ENCODE results near the gene MCHR2. TPM values are rescaled to one million over a fixed set of nuclear protein-coding genes. Genes with fewer than 3 reads are reported as not detected.

MCHR2 gene
- total and polyA plus RNA-seq, 2 of the 13 experiments (the other 11 are each of a cell fraction or from before 2014, with no cell fraction given): not detected

DNA sequence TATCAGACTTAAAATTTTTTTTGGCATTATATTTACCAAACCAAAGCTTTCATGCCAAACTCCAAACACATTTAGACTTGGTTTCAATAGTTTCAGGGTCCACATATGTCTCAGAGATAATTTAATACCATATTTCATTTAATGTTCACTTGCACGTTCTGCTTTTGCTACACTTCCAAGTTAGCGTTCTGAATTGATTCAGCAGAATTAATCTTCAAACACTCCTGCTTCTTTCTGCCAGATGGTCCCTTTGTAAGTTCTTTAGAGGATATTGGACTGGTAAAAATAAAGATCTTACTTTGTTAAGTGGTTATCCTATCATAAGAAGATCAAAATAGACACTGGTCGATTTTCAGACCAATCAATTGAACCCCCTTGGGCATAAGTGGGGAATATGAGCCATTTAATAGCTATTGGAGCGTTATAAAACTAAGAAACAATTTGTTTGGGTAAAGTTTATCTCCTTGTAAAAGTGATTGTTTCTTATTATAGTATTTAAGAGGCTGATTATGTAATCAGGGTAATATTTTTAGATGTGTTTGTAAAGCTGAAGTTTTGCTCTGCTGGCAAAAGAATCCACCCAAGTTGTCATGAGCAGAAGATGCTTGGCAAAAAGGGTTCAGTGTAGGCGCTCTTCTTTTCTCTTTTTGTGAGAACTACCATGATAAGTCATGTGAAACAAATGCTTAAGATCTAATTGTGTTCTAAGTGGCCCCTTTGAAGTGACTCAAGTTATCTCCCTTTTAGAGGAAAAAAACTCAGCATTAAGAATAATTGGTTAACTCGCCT, 92.2 kb downstream of the MCHR2 start:
- H4K20me1 ChIP-seq (ENCODE audit: insufficient read depth, low read length): no peaks in the 10 kb centered on the region
- WGBS (ENCODE audit: low lambda C conversion rate): 23% methylated on average over 5 of the region's 6 CpGs
- H3K27ac ChIP-seq (ENCODE audit: extremely low read length, insufficient read depth, low read length): no peak overlapping the region
- no peak overlapping the region for H3K4me3 ChIP-seq (replicated peaks in 1 of 3; ENCODE audit: insufficient read depth in 1 of 3, low read depth in 2 of 3, low read length in 3 of 3)
- ChIA-PET CTCF (ENCODE audit: low intra/inter-chr PET ratio, low total read pairs) (no interaction called here), POLR2A (no interaction called here)
- no peak for DNase-seq (ENCODE audit: low spot score)
- no peaks in the 10 kb centered on the region for H3K9me3 ChIP-seq (ENCODE audit: low read length)
- in situ Hi-C loops (cut with HindIII; ENCODE audit: extremely low pct_ligation_motif_present, low pct_unique_long_range_greater_than_20kb) (no loop called here), intact Hi-C loops (cut with micrococcal nuclease; ENCODE audit: unreplicated experiment) (no loop called here)
- H3K4me2 ChIP-seq (ENCODE audit: low read depth, low read length): no peak overlapping the region
- no peaks in the 10 kb centered on the region for H3K4me1 ChIP-seq (ENCODE audit: insufficient read depth, low read length)
- no peaks in the 10 kb centered on the region; a peak in 1 of 5 replicates for H3K27me3 ChIP-seq (ENCODE audit: control insufficient read depth in 1 of 2, insufficient read depth in 2 of 2, low read length in 2 of 2)
- BruUV-seq (replicated peaks): no TSS peak
- H3K9ac ChIP-seq (ENCODE audit: insufficient read depth, low read depth, low read length): no peak overlapping the region
- no peak for FAIRE-seq
- no peaks in the 10 kb centered on the region for H3K36me3 ChIP-seq (replicated peaks in 1 of 2; ENCODE audit: control insufficient read depth in 1 of 2, insufficient read depth in 2 of 2, low read length in 2 of 2)
- TF ChIP-seq, protein P1, sequence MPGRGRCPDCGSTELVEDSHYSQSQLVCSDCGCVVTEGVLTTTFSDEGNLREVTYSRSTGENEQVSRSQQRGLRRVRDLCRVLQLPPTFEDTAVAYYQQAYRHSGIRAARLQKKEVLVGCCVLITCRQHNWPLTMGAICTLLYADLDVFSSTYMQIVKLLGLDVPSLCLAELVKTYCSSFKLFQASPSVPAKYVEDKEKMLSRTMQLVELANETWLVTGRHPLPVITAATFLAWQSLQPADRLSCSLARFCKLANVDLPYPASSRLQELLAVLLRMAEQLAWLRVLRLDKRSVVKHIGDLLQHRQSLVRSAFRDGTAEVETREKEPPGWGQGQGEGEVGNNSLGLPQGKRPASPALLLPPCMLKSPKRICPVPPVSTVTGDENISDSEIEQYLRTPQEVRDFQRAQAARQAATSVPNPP (CRISPR knock-in tag; IDR thresholded peaks at IDR 0.05): no peak
- TF ChIP-seq, protein P2, sequence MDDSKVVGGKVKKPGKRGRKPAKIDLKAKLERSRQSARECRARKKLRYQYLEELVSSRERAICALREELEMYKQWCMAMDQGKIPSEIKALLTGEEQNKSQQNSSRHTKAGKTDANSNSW (CRISPR knock-in tag; IDR thresholded peaks at IDR 0.05; ENCODE audit: borderline replicate concordance): no peak
- TF ChIP-seq ZNF335 (CRISPR knock-in tag; IDR thresholded peaks at IDR 0.05) (no peak), SALL2 (CRISPR knock-in tag; IDR thresholded peaks at IDR 0.05) (no peak), EED (CRISPR knock-in tag; IDR thresholded peaks at IDR 0.05) (no peak), ARNT (IDR thresholded peaks at IDR 0.05) (no peak), ZSCAN22 (CRISPR knock-in tag; IDR thresholded peaks at IDR 0.05) (no peak), AGO1 (IDR thresholded peaks at IDR 0.05; ENCODE audit: low read depth, low read length, poor library complexity, severe bottlenecking) (no peak), PITX1 (CRISPR knock-in tag; IDR thresholded peaks at IDR 0.05) (no peak), SMAD9 (CRISPR knock-in tag; IDR thresholded peaks at IDR 0.05) (no peak), ZNF766 (CRISPR knock-in tag; IDR thresholded peaks at IDR 0.05; ENCODE audit: borderline replicate concordance) (no peak), CEBPG (CRISPR knock-in tag; IDR thresholded peaks at IDR 0.05) (no peak)
- TF ChIP-seq, protein P3, sequence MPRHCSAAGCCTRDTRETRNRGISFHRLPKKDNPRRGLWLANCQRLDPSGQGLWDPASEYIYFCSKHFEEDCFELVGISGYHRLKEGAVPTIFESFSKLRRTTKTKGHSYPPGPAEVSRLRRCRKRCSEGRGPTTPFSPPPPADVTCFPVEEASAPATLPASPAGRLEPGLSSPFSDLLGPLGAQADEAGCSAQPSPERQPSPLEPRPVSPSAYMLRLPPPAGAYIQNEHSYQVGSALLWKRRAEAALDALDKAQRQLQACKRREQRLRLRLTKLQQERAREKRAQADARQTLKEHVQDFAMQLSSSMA (CRISPR knock-in tag; IDR thresholded peaks at IDR 0.05): no peak
- TF ChIP-seq, protein P4, sequence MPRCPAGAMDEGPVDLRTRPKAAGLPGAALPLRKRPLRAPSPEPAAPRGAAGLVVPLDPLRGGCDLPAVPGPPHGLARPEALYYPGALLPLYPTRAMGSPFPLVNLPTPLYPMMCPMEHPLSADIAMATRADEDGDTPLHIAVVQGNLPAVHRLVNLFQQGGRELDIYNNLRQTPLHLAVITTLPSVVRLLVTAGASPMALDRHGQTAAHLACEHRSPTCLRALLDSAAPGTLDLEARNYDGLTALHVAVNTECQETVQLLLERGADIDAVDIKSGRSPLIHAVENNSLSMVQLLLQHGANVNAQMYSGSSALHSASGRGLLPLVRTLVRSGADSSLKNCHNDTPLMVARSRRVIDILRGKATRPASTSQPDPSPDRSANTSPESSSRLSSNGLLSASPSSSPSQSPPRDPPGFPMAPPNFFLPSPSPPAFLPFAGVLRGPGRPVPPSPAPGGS (CRISPR knock-in tag; IDR thresholded peaks at IDR 0.05): no peak
- TF ChIP-seq, protein P5, sequence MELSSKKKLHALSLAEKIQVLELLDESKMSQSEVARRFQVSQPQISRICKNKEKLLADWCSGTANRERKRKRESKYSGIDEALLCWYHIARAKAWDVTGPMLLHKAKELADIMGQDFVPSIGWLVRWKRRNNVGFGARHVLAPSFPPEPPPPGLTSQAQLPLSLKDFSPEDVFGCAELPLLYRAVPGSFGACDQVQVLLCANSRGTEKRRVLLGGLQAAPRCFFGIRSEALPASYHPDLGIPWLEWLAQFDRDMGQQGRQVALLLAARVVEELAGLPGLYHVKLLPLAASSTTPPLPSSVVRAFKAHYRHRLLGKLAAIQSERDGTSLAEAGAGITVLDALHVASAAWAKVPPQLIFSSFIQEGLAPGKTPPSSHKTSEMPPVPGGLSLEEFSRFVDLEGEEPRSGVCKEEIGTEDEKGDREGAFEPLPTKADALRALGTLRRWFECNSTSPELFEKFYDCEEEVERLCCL (CRISPR knock-in tag; IDR thresholded peaks at IDR 0.05; ENCODE audit: borderline replicate concordance): no peak
- H3K79me2 ChIP-seq (ENCODE audit: insufficient read depth, low read length): no peaks in the 10 kb centered on the region
- no peak for ATAC-seq
- no peak overlapping the region for H2AFZ ChIP-seq (ENCODE audit: low read length)
